Superior temporal gyrus (tissue), 1 donor: Measurements from ENCODE around the gene OTOP1.
"Not testable (repeated sequence)": the region's sequence is repeated elsewhere in the genome, so short reads cannot be mapped to it uniquely, and the experiment has no call there.

Experiments
- DNase-seq: peaks from one replicate; pipeline ENCODE4 v3.0.0-alpha.2; 2016; ENCODE audit errors: extremely low spot score

OTOP1 gene

DNA sequence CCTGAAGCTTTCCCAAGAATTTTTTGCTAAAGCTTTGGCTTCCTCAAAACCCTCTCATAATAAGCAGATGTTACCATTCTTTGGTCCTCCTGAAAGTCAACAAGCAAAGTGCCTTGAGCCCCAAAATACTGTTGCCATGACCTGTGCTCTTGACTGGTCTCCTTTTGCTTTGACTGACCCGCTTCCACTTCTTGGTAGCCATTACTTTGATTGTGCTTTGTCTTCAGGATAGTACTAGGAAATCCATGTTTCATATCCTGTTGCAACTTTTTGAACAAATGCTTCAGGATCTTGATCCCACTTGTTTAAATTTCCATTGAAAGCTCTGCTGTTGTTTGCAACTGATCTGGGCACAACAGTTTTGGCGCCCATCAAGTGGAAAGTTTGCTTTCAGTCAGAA is 6.9 kb upstream of the OTOP1 start:
- DNase-seq = no peak

DNA sequence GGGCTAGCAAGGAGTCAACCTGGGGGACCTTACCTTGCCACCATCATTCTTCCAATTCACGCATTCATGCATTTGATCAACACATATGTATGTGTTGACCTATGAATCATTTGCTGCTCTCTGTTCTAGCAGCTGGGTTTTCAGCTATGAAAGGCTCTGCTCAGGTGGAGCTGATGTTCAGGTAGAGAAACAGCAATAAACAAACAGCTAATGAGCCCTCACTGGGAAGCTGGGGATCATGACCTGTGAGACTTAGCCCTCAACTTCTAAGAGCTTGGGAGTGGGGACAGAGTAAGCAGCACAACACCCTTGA is 1.6 kb upstream of the OTOP1 start:
- no peak for DNase-seq

DNA sequence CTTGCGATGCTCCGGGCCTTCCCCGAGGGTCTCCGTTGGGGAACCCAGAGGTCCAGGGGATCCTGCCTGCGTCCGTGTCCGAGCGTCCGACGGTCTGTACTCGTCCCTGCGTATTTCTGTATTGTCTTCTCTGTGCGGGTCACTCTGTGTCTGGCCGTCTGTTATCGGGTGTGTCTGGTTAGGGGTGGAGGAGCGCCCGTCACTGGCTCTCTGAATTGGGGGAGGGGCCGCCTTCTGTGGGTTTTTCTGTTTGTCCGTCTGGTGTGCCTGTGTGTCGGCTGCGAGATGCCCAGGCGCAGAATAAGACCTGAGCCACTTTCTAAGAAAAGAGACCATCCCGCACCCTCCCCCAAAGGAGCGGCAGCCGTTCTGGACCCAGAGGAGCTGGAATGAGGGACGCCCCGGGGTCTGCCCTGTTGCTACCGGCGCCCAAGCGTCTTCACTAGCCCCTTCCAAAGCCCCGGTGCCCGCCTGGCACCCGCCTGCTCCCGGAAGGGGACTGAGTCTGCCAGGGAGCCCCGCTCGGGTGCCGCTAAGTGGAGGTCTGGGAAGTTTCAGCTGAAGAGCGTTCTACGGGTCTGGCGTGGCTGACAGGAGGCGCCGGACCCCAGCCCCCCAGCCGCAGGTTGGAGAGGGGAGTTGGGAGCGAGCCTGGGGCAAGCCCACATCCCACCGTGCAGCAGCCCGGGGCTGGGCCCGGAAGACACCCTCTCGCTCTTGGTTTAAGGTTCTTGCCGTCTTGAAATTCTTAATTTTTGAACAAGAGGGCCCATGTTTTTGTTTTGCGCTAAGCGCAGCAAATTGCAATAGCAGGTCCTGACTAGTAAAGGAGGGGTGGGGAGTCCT is 1.0 kb upstream of the OTOP1 start:
- no peak for DNase-seq

DNA sequence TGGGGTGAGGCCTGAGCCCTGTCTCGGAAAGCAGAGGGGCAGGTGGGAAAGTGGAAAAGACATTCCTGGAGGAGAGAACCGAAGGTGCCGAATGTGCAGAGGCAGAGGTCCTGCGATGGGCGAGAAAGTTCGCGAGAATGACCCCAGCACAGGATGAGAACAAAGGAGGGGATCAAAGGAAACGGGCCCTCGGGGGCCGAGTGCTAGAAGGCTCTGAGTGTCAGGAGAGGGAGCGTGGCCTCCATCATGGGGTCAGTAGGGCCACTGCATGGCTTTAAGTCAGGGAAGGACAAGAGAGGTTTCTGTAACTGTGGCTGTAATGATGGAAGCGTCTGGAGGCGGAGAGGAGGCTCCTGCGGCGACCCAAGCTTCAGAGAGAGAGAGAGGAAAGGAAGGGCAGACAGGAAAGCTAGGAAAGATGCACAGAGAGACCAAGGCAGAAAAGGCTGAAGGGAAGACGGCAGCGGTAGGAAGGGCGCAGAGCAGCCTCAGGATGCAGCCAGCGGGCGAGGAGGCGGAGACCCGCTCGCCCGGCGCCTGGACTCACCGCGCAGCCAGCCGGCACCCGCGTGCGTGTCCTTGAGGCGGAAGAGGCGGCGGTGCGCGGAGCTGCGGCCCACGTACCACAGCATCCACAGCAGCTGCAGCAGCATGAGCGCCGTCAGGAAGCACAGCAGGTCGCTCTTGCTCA is 669 bp downstream of the OTOP1 start:
- DNase-seq = no peak

DNA sequence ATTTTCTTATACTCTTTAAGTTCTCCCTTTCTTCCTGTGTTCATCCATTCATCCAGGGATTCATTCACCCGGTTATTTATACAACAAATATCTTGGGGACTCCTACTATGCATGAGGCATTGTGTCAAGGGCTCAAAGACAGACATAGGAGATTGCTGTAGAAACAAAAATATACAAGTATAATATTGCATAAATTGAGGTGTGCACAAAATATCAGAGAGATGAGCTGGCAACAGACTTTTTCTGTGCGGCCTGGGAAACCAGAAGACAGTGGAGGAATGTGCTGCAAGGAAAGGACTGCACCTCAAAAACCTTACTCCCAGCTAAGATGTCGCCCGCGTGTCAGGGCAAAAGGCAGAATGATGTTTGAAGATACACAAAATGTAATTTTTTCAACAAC is 9.6 kb downstream of the OTOP1 start:
- DNase-seq = no peak

DNA sequence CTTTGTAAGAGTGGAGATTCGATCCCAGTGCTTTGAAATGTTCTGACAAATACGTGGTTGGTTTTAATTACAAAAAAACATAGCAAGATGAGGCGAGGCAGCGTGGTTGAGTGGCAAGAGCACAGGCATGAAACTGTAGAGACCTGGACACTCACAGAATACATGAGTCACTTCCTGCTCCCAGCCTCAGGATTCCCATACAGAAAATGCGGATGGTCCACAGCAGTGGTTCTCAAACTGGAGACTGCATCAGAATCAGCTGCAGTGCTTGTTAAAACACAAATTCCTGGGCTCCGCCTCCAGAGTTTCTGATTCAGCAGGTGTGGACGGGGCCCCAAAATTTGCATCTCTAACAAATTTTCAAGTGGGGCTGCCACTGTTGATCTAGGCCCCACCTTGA is 10.1 kb downstream of the OTOP1 start:
- DNase-seq = no peak

DNA sequence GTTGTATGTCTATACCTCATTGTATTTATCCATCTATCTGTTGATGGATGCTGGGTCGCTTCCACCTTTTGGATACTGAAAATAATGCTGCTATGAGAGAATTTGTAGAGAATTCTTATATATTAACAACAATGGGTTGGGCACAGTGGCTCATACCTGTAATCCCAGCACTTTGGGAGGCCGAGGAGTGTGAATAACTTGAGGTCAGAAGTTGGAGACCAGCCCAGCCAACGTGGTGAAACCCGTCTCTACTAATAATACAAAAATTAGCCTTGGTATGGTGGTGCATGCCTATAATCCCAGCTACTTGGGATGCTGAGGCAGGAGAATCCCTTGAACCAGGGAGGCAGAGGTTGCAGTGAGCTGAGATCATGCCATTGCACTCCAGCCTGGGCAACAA is 13.1 kb downstream of the OTOP1 start:
- not testable (repeated sequence) for DNase-seq

DNA sequence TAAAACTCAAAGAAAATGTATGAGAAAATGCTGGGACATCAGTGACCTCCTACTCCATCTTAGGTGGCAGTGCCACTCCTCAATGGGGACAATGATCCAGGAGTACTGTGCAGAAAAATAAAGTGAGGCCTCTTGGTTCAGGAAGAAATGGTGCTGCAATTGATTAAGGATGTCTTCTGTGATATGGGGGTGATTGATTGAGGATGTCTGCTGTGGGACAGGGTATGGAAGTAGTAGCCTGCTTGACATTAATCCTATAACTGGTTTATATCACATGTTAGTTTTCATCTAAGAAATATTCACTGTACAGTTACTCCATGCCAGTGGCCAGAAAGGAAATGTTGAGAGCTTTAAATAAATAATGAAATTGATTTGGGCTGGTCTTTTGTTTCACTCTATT is 20.5 kb downstream of the OTOP1 start:
- no peak for DNase-seq

DNA sequence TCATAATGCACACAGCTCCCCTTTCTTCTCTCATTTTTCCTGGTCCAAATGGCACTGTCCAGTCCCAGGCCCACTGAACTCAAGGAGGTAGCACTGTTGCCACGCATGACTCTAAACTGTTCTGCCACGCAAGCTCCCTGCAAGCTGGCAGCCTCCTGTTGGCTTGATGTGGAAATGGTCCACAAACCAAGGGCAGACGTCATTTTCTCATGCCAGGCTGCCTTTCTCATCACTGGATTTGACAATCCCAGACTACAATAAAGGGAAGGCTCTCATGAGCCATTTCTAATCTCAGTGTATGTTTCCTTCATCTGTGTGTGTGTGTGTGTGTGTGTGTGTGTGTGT is 22.4 kb downstream of the OTOP1 start:
- no peak for DNase-seq

DNA sequence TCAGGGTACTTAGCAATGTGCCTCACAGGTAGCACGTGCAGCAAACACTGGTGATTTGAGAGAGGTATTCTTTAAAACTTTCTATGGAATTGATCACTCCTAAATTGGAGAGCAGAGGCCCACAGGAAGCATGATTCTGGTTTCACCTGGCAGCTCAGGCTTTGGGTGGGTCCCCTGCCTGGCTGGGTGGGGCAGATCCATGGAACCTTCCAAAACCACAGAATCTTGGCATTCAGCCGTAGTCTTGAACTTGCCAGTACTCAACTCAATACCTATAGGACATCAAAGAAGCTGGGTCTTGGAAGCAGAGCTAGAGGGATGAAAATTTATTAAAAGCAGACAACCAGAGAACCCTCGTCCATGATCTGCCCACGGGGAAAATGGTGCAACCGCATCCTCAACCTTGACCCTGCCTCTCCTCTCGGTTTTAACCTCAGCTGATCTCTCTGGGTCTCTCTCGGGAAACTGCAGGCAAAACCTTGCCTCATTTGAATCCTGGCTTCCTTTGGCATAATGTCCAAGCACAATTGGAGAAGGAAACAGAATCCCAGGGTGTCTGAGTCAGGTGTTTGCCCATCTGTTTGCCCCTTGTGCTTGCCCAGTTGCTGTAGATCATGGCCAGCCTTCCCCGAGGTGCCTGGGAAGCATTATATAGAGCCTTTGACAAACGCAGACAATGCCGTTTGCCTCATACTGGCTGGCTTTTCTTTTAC is 22.9 kb downstream of the OTOP1 start:
- no peak for DNase-seq

DNA sequence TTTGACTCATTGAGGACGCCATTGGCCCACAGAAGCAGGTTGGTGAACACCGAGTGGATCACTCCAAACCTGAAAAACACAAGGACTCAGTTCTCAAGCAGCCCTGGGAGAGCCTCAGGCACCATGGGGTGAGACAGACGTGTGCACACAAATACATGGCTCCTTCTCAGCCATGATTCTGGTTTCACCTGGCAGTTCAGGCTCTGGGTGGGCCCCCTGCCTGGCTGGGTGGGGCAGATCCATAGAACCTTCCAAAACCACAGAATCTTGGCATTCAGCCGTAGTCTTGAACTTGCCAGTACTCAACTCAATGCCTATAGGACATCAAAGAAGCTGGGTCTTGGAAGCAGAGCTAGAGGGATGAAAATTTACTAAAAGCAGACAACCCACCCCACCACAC is 24.2 kb downstream of the OTOP1 start:
- no peak for DNase-seq

DNA sequence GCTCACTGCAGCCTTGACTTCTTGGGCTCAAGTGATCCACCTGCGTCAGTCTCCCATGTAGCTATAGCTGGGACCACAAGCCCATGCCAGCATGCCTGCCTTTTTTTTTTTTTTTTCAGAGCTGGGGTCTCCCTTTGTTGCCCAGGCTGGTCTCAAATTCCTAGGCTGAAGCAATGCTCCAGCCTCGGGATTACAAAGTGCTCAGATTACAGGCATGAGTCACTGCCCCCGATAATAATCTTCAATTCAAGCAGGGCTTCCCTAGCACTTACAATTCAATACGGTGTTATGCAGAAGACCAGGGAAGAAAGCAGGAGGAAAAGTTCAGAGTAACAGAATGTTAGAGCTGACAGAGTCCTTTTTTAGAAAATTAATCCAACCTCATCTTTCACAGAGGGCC is 26.1 kb downstream of the OTOP1 start:
- DNase-seq = no peak

DNA sequence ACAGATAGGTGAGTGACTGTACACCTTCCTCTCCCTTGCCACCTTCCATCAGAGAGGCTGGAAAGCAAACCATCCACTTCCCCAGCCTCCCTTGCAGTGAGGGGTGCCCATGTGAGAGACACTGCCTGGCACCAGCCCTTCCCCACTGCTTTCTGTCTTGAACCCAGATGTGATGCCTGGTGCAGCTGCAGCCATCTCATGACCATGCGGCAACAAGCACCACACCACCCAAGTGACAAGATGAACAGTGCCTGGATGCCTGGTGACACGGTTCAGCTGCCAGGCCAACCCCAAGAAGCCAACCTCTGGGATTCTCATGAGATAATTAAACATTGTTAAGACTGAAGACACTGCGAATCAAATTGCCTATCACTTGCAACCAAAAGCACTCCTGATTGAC is 31.4 kb downstream of the OTOP1 start:
- DNase-seq = no peak

DNA sequence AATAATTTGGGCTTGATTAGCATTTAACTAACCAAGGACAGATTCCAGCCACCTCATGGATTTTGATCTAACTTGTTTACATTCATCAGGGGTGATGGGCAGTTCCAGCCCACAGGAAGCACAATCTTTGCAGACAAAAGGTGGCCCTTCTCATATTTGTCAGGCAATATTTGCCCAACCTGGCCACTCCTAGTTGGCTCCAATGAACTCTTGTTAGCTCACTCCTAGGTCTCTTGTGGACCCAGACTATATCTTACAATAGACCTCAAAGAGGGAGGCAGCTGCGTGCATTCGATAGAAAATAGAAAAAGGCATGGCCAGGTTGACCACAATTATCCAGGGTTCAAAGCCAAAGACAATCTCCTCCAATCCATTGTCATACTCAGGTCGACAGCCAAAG is 38.2 kb downstream of the OTOP1 start:
- DNase-seq = not testable (repeated sequence)

DNA sequence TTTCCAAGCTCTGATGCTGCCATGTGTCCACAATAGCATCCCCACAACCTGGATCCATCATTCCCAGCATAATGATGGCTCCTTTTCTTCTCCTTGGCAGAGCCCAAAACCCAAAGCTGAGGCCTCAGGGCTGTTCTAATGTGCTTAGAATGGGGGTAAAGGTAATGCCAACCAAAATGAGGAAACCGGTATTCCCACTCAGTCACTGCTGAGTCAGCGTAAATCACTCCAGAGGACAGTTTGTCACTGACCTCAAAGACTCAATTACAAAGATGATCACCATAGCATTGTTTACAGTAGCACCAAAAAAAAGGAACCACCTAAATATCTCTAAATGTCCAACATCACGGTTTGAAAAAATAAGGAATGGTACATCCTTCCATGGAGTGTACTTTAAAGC is 41.2 kb downstream of the OTOP1 start:
- DNase-seq = no peak

DNA sequence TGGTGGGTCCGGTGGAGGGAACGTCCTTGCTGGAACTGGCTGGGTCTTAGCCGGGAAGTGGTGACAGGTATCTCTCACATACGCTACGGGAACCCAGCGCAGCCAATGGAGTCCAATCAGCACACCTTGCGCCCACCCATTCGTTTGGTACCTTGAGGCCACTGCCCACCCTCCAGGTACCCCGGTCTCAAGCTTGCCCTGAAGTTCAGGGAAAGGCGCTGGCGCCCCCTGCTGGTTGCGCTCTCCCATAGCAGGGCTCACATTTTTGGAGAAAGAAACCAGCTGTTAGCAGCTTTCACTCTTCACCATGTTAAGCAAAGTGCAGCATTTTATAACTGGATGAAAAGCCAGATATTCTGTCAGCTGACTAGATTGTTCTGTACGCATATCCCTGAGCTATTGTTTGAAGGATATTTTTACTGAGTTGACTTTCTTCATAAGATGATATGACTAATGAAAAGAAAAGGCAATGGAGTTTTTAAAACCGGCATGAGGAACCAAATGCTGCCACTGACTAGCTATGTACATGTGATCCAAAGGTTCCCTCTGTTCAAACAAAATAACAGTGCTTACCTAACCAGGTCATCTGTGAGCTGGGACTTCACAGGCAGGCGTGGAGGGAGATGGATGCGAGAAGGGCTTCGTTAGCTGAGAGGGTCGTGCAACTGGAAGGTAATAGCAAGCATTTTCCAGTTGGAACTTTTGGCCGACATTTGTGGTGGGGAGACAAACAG is 43.7 kb downstream of the OTOP1 start:
- no peak for DNase-seq

DNA sequence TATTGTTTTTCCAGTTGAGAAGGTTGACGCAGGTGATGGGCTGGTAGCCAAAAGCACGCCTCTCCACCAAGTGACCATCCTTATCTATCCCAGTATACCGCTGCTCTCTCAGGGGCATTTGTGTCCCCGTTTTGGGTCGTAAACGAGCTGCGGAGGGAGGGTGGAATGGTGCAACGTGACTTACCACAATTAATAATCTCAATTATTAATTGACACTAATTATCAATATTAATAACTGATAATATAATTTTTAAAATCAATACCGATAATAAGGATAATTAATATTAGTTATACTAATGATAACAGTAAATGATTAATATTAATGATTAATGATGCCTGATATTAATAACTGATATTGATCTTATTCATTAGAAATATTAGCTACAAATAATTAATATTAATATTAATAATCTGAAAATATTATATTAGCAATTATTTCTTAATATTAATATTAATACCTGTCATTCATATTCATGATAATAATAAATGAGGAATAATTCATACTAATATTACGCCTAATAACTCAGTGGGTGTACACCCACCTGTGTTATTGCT is 56.1 kb downstream of the OTOP1 start:
- DNase-seq = no peak

DNA sequence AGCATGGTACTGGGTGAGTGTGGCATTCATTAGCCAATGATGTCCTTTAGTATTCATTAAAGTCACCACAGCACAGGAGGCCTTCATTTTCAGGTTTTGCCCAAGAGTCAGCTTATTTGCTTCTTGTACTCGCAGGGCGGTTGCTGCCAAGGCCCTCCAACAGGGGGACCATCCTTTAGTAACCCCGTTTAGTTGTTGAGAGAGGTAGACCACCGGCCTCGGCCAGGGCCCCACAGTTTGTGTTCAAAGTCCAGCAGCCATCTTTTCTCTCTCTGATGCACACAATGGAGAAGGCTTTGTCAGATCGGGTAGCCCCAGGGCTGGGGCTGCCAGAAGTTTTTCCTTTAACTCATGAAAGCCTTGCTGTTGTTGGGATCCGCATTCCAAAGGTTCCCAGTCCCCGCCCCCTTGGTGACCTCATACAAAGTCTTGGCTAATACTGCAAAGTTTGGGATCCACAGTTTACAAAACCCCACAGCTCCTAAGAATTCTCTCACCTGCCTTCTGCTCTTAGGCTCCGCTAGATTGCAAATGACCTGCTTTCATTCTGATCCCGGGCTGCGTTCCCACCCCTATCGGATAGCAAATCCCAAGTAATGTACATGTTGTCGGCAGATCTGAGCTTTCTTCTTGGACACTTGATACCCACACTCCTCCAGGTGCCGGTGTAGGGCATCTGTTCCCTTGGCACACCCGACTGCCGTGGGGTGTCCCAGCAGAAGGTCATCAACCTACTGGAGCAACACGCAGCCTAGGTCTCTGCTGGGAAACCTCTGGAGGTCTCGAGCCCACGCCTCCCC is 58.5 kb downstream of the OTOP1 start:
- DNase-seq = not testable (repeated sequence)

DNA sequence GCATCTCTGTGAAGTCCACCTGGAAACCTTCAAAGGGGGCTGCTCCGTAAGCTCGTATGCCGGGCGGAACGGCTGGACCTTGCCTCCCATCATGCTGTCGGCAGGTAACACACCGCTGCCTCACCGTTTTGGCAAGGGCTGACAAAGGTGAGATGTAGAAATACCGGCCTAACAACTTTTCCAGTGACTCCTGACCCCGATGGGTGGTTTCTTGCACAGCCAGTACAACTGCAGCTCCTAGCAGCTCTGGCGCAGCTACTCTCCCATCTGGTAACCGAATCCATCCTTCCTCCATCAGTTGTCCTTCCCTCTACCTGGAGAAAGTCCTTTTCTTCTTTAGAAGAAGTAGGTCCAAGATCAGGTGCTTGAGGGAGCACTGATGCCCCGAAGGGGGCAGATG is 59.7 kb downstream of the OTOP1 start:
- not testable (repeated sequence) for DNase-seq

DNA sequence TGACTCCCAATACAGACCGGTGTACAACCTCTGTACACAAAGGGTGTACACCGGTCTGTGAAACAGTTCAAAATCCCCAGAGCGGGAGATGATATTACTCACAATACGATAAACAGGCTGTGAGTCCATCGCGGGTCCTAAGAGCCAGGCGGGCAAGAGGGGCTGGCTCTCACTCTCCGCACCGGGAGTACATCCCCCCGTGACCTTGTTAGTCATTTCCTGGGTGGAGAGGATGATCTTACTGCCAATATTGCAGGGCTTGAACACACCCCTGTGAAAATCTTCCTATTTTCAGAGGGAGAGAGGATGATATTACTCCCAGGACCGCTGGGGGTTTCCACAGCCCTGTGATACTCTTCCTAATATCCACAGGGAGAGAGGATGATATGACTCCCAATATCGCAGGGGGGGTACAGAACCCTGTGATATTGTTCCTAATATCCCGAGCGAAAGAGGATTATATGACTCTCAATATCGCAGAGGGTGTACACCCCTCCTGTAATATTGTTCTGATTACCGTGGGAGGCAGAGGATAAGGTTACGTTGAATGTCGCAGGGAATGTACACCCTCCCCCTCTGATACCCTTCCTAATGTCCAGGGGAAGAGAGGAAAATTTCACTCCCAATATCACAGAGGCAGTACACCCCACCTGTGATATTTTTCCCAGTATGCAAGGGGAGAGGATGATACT is 60.9 kb downstream of the OTOP1 start:
- not testable (repeated sequence) for DNase-seq
